ENCODE data around the gene NDST3.
"Not testable (repeated sequence)": the region's sequence is repeated elsewhere in the genome, so short reads cannot be mapped to it uniquely, and the experiment has no call there.

Gene NDST3

GRCh38 chr4:118177126-118177525 is 142.8 kb downstream of the NDST3 start:
- no peak for DNase-seq (ENCODE audit: low read depth)

GRCh38 chr4:118180776-118181175 is 146.5 kb downstream of the NDST3 start:
- DNase-seq (ENCODE audit: low read depth): no peak

- no peak for DNase-seq (ENCODE audit: low read depth)
These were observed 156.6 kb downstream of the NDST3 start for GRCh38 chr4:118190903-118191302.

- DNase-seq (ENCODE audit: low read depth): no peak
These were observed 159.1 kb downstream of the NDST3 start for GRCh38 chr4:118193421-118193820.

- no peak for DNase-seq (ENCODE audit: low read depth)
These were observed 172.3 kb downstream of the NDST3 start for GRCh38 chr4:118206627-118207026.

GRCh38 chr4:118213101-118213500 is 178.8 kb downstream of the NDST3 start:
- no peak for DNase-seq (ENCODE audit: low read depth)

GRCh38 chr4:118215826-118216225 is 181.5 kb downstream of the NDST3 start:
- DNase-seq (ENCODE audit: low read depth): no peak

- DNase-seq (ENCODE audit: low read depth): no peak
These were observed 187.0 kb downstream of the NDST3 start for GRCh38 chr4:118221227-118221800.

- no peak for DNase-seq (ENCODE audit: low read depth)
These were observed 190.1 kb downstream of the NDST3 start for GRCh38 chr4:118224243-118224829.

- no peak for DNase-seq (ENCODE audit: low read depth)
These were observed 191.2 kb downstream of the NDST3 start for GRCh38 chr4:118225511-118225910.

GRCh38 chr4:118226311-118227010 is 192.2 kb downstream of the NDST3 start:
- no peak for DNase-seq (ENCODE audit: low read depth)

GRCh38 chr4:118235566-118236120 is 201.4 kb downstream of the NDST3 start:
- no peak for DNase-seq (ENCODE audit: low read depth)

- DNase-seq (ENCODE audit: low read depth): no peak
These were observed 203.2 kb downstream of the NDST3 start for GRCh38 chr4:118237531-118237930.

GRCh38 chr4:118249890-118250289 is 215.6 kb downstream of the NDST3 start:
- no peak for DNase-seq (ENCODE audit: low read depth)

GRCh38 chr4:118254368-118254767 is 220.1 kb downstream of the NDST3 start:
- DNase-seq (ENCODE audit: low read depth): no peak

- DNase-seq (ENCODE audit: low read depth): no peak
These were observed 224.8 kb downstream of the NDST3 start for GRCh38 chr4:118259111-118259510.

- no peak for DNase-seq (ENCODE audit: low read depth)
These were observed 226.0 kb downstream of the NDST3 start for GRCh38 chr4:118260309-118260708.

GRCh38 chr4:118264096-118264495 is 229.8 kb downstream of the NDST3 start:
- no peak for DNase-seq (ENCODE audit: low read depth)

GRCh38 chr4:118265312-118266144 is 231.2 kb downstream of the NDST3 start:
- DNase-seq (ENCODE audit: low read depth): peak; percentile 24

- not testable (repeated sequence) for DNase-seq (ENCODE audit: low read depth)
These were observed 231.8 kb downstream of the NDST3 start for GRCh38 chr4:118266145-118266496.

GRCh38 chr4:118268780-118269179 is 234.5 kb downstream of the NDST3 start:
- DNase-seq (ENCODE audit: low read depth): no peak

GRCh38 chr4:118270492-118270891 is 236.2 kb downstream of the NDST3 start:
- DNase-seq (ENCODE audit: low read depth): no peak

Measured in activated T-cell treated with anti-CD3 and anti-CD28 coated beads for 24 hours (primary cell).